WERI-Rb-1 (cell line): Measurements from ENCODE around the gene GAB2.

Source experiments
- DNase-seq: peaks from one replicate; pipeline ENCODE4 v3.0.0-alpha.2; 2020
- H3K27ac ChIP-seq: fragments of 250-450 bp; sonication (Bioruptor Pico); 2 replicates; pipeline ENCODE4 v1.5.1; 2020; ENCODE audit warnings: mild to moderate bottlenecking, moderate library complexity
- H3K27me3 ChIP-seq: fragments of 250-450 bp; sonication (Bioruptor Pico); 2 replicates; pipeline ENCODE4 v1.5.1; 2021; ENCODE audit warnings: mild to moderate bottlenecking, low read depth, moderate library complexity; ENCODE audit not compliant: insufficient read depth, severe bottlenecking
- H3K36me3 ChIP-seq: fragments of 250-450 bp; sonication (Bioruptor Pico); 2 replicates; pipeline ENCODE4 v1.5.1; 2020; ENCODE audit warnings: mild to moderate bottlenecking, moderate library complexity
- H3K4me3 ChIP-seq: 2 replicates; pipeline ENCODE4 v1.5.1; 2011; ENCODE audit warnings: low read depth, mild to moderate bottlenecking, control low read depth, low read length
- H3K9me3 ChIP-seq: fragments of 250-450 bp; sonication (Bioruptor Pico); 2 replicates; pipeline ENCODE4 v1.5.1; 2021; ENCODE audit warnings: mild to moderate bottlenecking, moderate library complexity; ENCODE audit not compliant: severe bottlenecking
- CTCF ChIP-seq: IDR thresholded peaks from 2 replicates; pipeline ENCODE4 v1.5.1; 2011; ENCODE audit warnings: low read depth, mild to moderate bottlenecking, control low read depth, inconsistent platforms, low read length

GAB2 gene

GRCh38 chr11:78255919-78256318, 161.7 kb downstream of the GAB2 start:
- Histone ChIP-seq H3K9me3 (no peaks in the 10 kb centered on the region), H3K36me3 (no peaks in the 10 kb centered on the region), H3K4me3 (no peak overlapping the region), H3K27me3 (no peaks in the 10 kb centered on the region), H3K27ac (no peak overlapping the region)
- no peak for DNase-seq
- no peak for TF ChIP-seq CTCF

- Histone ChIP-seq H3K9me3 (no peaks in the 10 kb centered on the region), H3K27ac (no peak overlapping the region), H3K27me3 (no peaks in the 10 kb centered on the region), H3K36me3 (no peaks in the 10 kb centered on the region), H3K4me3 (no peak overlapping the region)
- TF ChIP-seq CTCF, result no peak
- no peak for DNase-seq
These were observed 163.4 kb downstream of the GAB2 start for GRCh38 chr11:78254268-78254667.

- no peak for DNase-seq
- no peaks in the 10 kb centered on the region for H3K27me3 ChIP-seq
- no peaks in the 10 kb centered on the region for H3K36me3 ChIP-seq
These were observed 163.8 kb downstream of the GAB2 start for GRCh38 chr11:78253797-78254196.

GRCh38 chr11:78251083-78251775, 166.4 kb downstream of the GAB2 start:
- no peak for DNase-seq
- H3K4me3 ChIP-seq, result no peak overlapping the region
- no peak overlapping the region for H3K27ac ChIP-seq
- TF ChIP-seq CTCF, result no peak
- H3K27me3 ChIP-seq, result no peaks in the 10 kb centered on the region
- no peaks in the 10 kb centered on the region for H3K9me3 ChIP-seq
- no peaks in the 10 kb centered on the region for H3K36me3 ChIP-seq

More at GRCh38 chr11:78253797-78254196, 163.8 kb downstream of the GAB2 start:
- Histone ChIP-seq H3K27ac (no peak overlapping the region), H3K4me3 (no peak overlapping the region), H3K9me3 (no peaks in the 10 kb centered on the region)
- no peak for TF ChIP-seq CTCF

GRCh38 chr11:78250099-78250498, 167.5 kb downstream of the GAB2 start:
- no peak for TF ChIP-seq CTCF
- no peak overlapping the region for H3K4me3 ChIP-seq
- no peaks in the 10 kb centered on the region for H3K9me3 ChIP-seq
- no peak overlapping the region for H3K27ac ChIP-seq
- DNase-seq, result no peak
- H3K27me3 ChIP-seq, result no peaks in the 10 kb centered on the region
- H3K36me3 ChIP-seq, result no peaks in the 10 kb centered on the region

GRCh38 chr11:78248903-78249302, 168.7 kb downstream of the GAB2 start:
- H3K36me3 ChIP-seq, result no peaks in the 10 kb centered on the region
- no peak overlapping the region for H3K27ac ChIP-seq
- no peak for DNase-seq
- no peaks in the 10 kb centered on the region for H3K27me3 ChIP-seq
- no peak for TF ChIP-seq CTCF
- H3K9me3 ChIP-seq, result no peaks in the 10 kb centered on the region
- no peak overlapping the region for H3K4me3 ChIP-seq
